ENCODE data around the gene MRM2. TPM values are rescaled to one million over a fixed set of nuclear protein-coding genes. Genes with fewer than 3 reads are reported as not detected.

The MRM2 gene
- total and polyA plus RNA-seq, 2 donors = 10.3 to 22.6 TPM

DNA sequence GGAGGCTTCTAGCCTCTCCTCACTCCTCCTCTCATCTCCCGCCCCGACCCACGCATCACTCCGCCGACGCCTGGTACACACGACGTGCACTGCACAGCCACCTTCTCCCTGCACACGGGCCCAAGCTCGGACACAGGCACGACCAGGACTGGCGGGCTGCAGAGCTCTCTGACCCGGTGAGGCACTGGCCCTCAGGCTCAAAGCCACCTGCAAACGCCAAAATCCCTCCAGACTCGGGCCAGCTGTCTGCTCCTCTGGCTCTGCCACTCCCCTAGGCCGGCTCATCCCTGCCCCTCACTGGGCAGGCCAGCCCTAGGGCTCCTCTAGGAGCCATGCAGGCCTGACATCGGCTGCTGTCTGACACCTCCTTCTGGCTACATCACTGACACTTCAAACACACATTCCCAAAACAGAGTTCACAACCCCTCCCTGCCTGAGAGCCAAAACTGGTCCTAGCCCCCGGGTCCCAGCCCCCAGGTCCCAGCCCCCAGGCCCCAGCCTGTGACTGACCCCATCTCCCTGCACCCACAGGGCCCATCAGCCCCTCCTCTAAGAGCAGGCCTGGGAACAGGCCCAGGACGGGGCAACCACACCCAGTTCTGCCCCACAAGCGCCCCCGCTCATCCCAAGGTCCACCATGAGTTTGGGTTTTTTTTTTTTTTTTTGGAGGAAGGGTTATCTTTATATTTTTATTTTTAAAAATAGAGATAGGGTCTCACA lies 44.4 kb downstream of the MRM2 start:
- 89% methylated on average over 21 of the region's 21 CpGs for WGBS

DNA sequence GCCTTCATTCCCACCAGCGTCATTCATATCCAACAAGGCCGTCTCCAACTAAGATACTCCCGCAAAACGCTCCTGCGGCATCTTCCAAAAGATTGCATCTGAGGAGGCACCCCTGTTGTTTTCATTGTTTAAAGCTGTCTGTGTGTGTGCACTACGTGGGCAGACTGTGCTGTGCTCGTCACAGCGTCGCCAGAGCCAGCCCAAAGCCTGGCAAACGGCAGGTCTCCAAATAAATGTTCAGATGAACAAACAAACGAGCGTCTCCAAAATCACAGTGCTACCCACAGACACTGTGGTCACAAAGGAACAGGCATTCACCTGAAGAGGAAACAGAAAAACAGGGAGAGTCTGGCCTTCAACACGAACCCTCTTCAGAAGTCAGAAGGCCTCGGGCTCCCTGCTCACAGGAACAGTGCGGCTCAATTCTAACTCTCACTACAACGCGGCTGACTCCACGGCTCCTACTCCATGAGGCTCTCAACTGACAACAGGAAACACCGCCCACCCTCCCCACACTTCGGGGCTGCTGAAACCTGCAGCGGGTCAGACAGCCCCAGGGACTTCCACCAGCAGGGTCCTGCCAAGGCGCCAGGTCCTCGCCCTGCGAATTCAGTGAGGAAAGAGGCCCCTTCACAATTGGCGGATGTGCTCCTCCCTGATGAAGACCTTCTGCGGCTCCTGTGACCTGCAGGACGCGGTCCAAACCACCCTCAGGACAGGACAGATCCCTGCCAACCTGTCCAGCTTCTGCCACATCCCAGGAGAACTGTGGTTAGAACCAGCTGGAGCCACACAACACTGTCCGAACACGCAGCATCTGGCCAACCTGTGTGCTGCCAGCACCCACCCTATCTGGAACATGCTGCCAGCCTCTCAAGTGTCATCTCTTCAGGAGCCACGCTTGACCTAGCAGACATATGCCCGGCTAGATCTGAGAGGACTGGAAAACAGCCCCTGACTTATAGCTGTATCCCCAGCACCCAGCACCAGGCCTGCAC lies 45.3 kb downstream of the MRM2 start:
- Histone ChIP-seq H3K36me3 (ENCODE audit: insufficient read depth) (peaks cover 3% of the 10 kb centered on the region), H3K27ac (ENCODE audit: low read depth) (no peak overlapping the region), H3K4me3 (ENCODE audit: low read depth, low read length) (no peak overlapping the region), H3K4me1 (ENCODE audit: insufficient read depth) (no peaks in the 10 kb centered on the region)
- DNase-seq (ENCODE audit: extremely low spot score) = no peak
- WGBS = 91% methylated on average over 32 of the region's 32 CpGs

More for the DNA sequence above, 44.4 kb downstream of the MRM2 start:
- Histone ChIP-seq H3K4me3 (ENCODE audit: low read depth, low read length) (no peak overlapping the region), H3K36me3 (ENCODE audit: insufficient read depth) (peaks cover 3% of the 10 kb centered on the region), H3K27ac (ENCODE audit: low read depth) (no peak overlapping the region), H3K4me1 (ENCODE audit: insufficient read depth) (no peaks in the 10 kb centered on the region)
- no peak for DNase-seq (ENCODE audit: extremely low spot score)

DNA sequence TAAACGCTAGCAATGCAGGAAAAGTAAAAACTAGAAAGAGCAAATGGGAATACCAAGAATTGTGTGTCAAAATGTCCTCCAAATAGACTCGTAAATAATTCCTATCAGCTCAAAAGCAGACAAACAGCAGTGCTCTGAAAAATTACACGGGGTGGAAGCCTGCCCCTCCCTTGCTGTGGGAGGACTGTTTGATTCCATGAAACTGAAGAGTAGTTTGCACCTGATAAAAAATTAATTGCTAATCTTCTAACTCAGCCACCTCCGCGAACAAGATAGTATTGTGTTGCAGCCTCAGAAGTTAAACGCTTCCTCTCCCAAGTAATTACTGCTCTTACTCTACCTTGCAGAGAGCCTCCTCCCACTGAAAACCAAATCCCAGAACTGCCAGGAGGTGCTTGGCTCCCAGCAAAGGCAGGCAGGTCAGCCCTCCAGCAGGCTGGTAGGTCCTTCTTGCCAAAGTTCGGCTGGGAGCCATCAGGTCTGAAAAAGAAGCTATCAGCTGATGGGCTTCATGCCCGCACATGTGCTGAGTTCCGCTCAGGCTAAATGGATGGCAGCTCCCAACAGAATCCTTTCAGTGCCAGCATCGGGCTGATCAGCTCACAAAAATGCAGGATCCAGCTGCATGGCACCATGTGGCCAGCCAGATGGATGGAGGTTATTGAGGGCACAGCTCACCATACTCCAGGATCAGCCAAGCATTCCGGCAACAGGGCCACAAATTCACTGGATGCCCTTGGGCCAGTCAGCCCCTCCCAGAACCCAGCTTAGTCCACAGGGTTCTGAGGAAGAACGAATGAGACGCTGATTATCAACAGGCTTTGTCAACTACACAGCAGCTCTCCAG lies 46.4 kb downstream of the MRM2 start:
- H3K4me3 ChIP-seq (ENCODE audit: low read depth, low read length) = no peak overlapping the region
- H3K36me3 ChIP-seq (ENCODE audit: insufficient read depth) = peaks cover 3% of the 10 kb centered on the region
- no peak for DNase-seq (ENCODE audit: extremely low spot score)
- H3K4me1 ChIP-seq (ENCODE audit: insufficient read depth) = no peaks in the 10 kb centered on the region
- no peak overlapping the region for H3K27ac ChIP-seq (ENCODE audit: low read depth)
- 97% methylated on average over 13 of the region's 13 CpGs for WGBS

DNA sequence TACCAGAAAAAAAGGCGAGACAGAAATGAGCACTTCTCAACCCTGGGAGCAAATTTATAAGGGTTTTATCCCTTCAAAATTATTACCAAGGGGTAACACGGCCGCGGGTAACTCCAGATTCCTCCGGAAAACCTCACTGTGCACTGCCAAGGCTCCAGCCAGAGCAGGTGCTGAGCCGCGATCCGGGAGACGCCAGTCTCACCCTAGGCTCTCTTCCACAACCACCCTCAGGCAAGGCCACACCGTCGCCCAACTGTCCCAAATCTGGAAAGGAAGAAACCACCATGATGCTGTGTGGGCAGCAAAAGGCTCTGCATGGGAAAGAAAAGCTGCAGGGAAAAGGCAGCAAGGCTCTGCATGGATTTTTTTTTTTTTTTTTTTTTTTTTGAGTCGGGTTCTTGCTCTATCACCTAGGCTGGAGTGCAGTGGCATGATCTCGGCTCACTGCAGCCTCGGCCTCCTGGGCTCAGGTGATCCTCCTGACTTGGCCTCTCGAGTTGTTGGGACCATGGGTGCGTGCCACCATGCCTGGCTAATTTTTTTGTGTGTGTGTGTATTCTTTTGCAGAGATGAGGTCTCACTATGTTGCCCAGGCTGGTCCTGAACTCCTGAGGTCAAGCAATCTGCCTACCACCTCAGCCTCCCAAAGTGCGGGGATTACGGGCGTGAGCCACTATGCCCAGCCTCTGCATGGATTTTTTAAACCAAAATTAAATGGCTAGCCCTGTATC lies 48.3 kb downstream of the MRM2 start:
- no peak for DNase-seq (ENCODE audit: extremely low spot score)
- no peak overlapping the region for H3K27ac ChIP-seq (ENCODE audit: low read depth)
- no peaks in the 10 kb centered on the region for H3K36me3 ChIP-seq (ENCODE audit: insufficient read depth)
- H3K4me1 ChIP-seq (ENCODE audit: insufficient read depth) = no peaks in the 10 kb centered on the region
- 93% methylated on average over 19 of the region's 19 CpGs for WGBS
- no peak overlapping the region for H3K4me3 ChIP-seq (ENCODE audit: low read depth, low read length)

DNA sequence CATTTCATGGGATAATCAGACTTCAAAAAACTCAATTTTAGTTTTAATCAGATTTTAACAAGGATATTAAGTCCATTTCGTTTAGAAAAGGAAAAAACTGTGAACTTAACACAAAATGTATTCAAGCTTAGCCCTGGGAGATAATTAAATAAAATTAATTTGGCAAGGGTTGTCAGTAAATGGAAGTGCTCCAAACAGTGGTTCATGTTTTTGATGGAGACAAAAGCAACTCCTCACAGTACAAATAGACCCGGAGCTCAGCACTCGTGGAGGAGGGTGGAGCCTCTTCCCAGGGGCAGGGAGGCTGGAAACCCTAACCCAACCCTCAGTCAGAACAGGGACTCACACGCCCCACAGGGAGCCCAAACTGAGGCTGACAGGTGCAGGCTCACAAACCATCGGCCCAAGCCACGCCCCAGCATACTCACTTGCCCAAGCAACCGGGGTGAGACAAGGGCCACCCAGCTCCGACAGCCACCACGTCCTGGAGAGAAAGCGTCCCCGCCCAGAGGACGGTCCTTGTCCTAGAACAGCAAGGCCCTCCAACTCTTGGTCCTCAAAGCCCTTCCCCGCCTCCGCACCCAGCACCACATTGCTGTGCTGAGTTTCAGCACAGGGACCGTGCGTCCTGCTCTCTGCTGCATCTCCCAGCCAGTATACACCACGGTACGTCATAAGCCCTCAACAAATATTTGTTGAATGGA lies 49.0 kb downstream of the MRM2 start:
- Histone ChIP-seq H3K4me3 (ENCODE audit: low read depth, low read length) (no peak overlapping the region), H3K27ac (ENCODE audit: low read depth) (no peak overlapping the region), H3K4me1 (ENCODE audit: insufficient read depth) (no peaks in the 10 kb centered on the region), H3K36me3 (ENCODE audit: insufficient read depth) (no peaks in the 10 kb centered on the region)
- DNase-seq (ENCODE audit: extremely low spot score) = no peak
- WGBS = 88% methylated on average over 18 of the region's 18 CpGs

DNA sequence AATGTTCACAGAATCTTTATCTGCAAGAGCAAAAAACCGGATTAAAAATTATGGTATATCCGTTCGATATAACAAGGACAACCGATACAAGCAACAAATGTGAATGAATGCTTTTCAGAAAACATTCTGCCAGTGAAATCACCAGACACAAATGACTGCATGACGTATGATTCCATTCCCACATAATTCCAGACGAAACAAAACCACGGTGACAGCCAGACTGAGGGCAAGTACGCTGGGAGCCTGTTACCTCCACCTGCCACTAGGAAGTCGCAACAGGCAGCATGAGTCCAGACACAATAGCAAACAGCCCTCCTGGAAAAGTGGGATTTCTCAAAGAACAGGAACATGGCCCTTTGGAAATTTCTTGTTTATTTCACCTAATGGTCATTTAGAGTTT lies 51.0 kb downstream of the MRM2 start:
- H3K36me3 ChIP-seq (ENCODE audit: insufficient read depth) = no peaks in the 10 kb centered on the region
- H3K27ac ChIP-seq (ENCODE audit: low read depth) = no peak overlapping the region
- no peak overlapping the region for H3K4me3 ChIP-seq (ENCODE audit: low read depth, low read length)
- WGBS = 96% methylated on average over 9 of the region's 9 CpGs
- no peaks in the 10 kb centered on the region for H3K4me1 ChIP-seq (ENCODE audit: insufficient read depth)
- DNase-seq (ENCODE audit: extremely low spot score) = no peak

DNA sequence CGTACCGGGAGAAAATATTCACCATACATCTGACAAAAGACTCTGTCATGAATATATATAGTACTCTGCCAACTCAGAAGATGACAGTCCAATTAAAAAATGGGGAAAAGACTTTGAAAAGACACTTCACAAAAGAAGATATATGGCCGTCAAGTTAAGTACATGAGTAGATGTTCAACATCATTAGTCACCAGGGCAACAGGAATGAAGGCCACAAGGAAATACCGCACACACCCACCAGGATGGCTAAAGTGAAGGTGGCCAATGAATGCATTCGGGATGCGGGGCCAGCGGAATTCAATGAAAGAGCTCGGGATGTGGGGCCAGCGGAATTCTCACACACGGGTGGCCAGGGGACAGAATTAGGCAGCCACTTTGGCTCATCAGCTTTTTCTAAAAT lies 51.5 kb downstream of the MRM2 start:
- 93% methylated on average over 10 of the region's 10 CpGs for WGBS
- Histone ChIP-seq H3K27ac (ENCODE audit: low read depth) (no peak overlapping the region), H3K4me1 (ENCODE audit: insufficient read depth) (no peaks in the 10 kb centered on the region), H3K36me3 (ENCODE audit: insufficient read depth) (peaks cover 2% of the 10 kb centered on the region), H3K4me3 (ENCODE audit: low read depth, low read length) (no peak overlapping the region)
- no peak for DNase-seq (ENCODE audit: extremely low spot score)

DNA sequence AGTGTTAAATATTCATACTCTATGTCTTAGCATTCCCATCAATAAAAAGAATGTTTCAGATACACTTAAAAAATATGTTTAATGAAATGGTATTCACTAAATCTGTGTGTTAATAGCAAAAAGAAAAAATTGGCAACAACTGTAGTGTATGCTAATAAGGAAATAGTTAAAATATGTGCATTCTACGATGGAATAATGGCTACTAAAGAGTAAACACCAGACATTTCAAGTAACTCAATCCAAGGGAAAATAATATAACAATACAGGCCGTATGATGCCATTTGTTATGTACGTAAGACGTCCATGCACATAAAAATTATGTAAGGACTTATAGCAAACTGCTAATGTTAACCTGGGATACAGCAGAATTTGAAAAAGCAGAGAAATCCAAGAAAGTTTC lies 55.8 kb downstream of the MRM2 start:
- H3K4me1 ChIP-seq (ENCODE audit: insufficient read depth) = no peaks in the 10 kb centered on the region
- DNase-seq (ENCODE audit: extremely low spot score) = no peak
- H3K27ac ChIP-seq (ENCODE audit: low read depth) = no peak overlapping the region
- H3K4me3 ChIP-seq (ENCODE audit: low read depth, low read length) = no peak overlapping the region
- WGBS = 87% methylated on average over 4 of the region's 4 CpGs
- peaks cover 2% of the 10 kb centered on the region for H3K36me3 ChIP-seq (ENCODE audit: insufficient read depth)

DNA sequence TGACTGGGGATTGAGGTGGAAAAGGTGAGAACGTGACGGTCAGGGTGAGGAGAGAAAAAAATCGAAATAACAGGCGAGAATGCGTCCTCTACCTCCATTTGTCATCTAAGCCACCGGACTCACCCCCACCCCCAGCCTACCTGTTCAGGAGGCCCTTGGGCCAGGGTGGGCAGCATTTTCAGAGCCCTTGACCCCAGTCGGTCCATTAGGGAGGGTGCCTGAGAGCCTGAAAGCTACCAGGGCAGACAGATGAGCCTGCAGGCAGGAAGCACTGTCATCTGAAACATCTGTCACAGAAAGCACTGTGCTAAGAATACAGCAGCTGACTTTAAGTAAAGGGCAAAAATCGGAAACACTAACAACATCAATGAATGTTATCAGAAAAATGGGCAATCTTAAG lies 56.3 kb downstream of the MRM2 start:
- Histone ChIP-seq H3K27ac (ENCODE audit: low read depth) (no peak overlapping the region), H3K4me1 (ENCODE audit: insufficient read depth) (no peaks in the 10 kb centered on the region), H3K36me3 (ENCODE audit: insufficient read depth) (peaks cover 2% of the 10 kb centered on the region), H3K4me3 (ENCODE audit: low read depth, low read length) (no peak overlapping the region)
- no peak for DNase-seq (ENCODE audit: extremely low spot score)
- 94% methylated on average over 8 of the region's 8 CpGs for WGBS

Other genes with a start within 250 kb of the MRM2 start
- 23.1 TPM for gene MAD1L1, start 9.3 kb downstream of the MRM2 start, total RNA-seq
- 27.4 TPM for gene MAD1L1, start 9.3 kb downstream of the MRM2 start, polyA plus RNA-seq
- gene NUDT1, start within 50 bp of the MRM2 start, total RNA-seq = 11.4 TPM
- 33.0 TPM for gene NUDT1, start within 50 bp of the MRM2 start, polyA plus RNA-seq
- 17.4 TPM for gene SNX8, start 72.2 kb upstream of the MRM2 start, total RNA-seq
- gene SNX8, start 72.2 kb upstream of the MRM2 start, polyA plus RNA-seq = 13.2 TPM
- gene EIF3B, start 112.6 kb upstream of the MRM2 start, total RNA-seq = 85.8 TPM
- 97.7 TPM for gene EIF3B, start 112.6 kb upstream of the MRM2 start, polyA plus RNA-seq
- gene CHST12, start 161.4 kb upstream of the MRM2 start, total RNA-seq = 3.6 TPM
- gene CHST12, start 161.4 kb upstream of the MRM2 start, polyA plus RNA-seq = 29.6 TPM
- gene GRIFIN, start 234.2 kb upstream of the MRM2 start, total RNA-seq = not detected
- gene GRIFIN, start 234.2 kb upstream of the MRM2 start, polyA plus RNA-seq = not detected

All from urinary bladder (tissue), 4 donors.